ENCODE data around the gene TMEM131L.
A peak's percentile ranks its signal among the peaks of the same experiment; 100 is the strongest.

The TMEM131L gene

GRCh38 chr4:153576443-153576774, 110.2 kb downstream of the TMEM131L start:
- no peak for TF ChIP-seq EZH2phosphoT487 (IDR thresholded peaks at IDR 0.05; ENCODE audit: borderline replicate concordance, low read length)
- TF ChIP-seq CTCF (IDR thresholded peaks at IDR 0.05; ENCODE audit: low read depth, low read length, poor library complexity, severe bottlenecking) = no peak
- Histone ChIP-seq H3K27me3 (ENCODE audit: control insufficient read depth, low read length) (no peaks in the 10 kb centered on the region), H3K36me3 (ENCODE audit: control insufficient read depth, low read length) (peaks cover 88% of the 10 kb centered on the region), H3K4me2 (ENCODE audit: low read length) (no peak overlapping the region), H3K4me3 (ENCODE audit: low read length) (no peak overlapping the region), H3F3A (ENCODE audit: control insufficient read depth, insufficient read depth) (peaks cover 57% of the 10 kb centered on the region), H3K79me2 (ENCODE audit: control insufficient read depth, low read length) (peaks cover 92% of the 10 kb centered on the region), H3K4me1 (ENCODE audit: control insufficient read depth, low read length) (peaks cover 92% of the 10 kb centered on the region), H4K20me1 (ENCODE audit: control insufficient read depth, insufficient read depth, low read depth, low read length) (peaks cover 17% of the 10 kb centered on the region), H3K27ac (ENCODE audit: low read depth, low read length) (peak overlapping the region; percentile 83), H3K9me3 (ENCODE audit: control insufficient read depth, insufficient read depth, low read length) (no peaks in the 10 kb centered on the region), H3K9me2 (replicated peaks; ENCODE audit: control insufficient read depth, low read length) (no peaks in the 10 kb centered on the region)

- Histone ChIP-seq H3K4me1 (ENCODE audit: control insufficient read depth, low read length) (peaks cover 92% of the 10 kb centered on the region), H3K4me2 (ENCODE audit: low read length) (peak overlapping the region; percentile 22; the same call in 1 of the 2 replicates), H3K9me2 (replicated peaks; ENCODE audit: control insufficient read depth, low read length) (no peaks in the 10 kb centered on the region), H3K27ac (ENCODE audit: low read depth, low read length) (peak overlapping the region; percentile 83), H4K20me1 (ENCODE audit: control insufficient read depth, insufficient read depth, low read depth, low read length) (peaks cover 17% of the 10 kb centered on the region), H3K27me3 (ENCODE audit: control insufficient read depth, low read length) (no peaks in the 10 kb centered on the region), H3F3A (ENCODE audit: control insufficient read depth, insufficient read depth) (peaks cover 57% of the 10 kb centered on the region), H3K9me3 (ENCODE audit: control insufficient read depth, insufficient read depth, low read length) (no peaks in the 10 kb centered on the region), H3K36me3 (ENCODE audit: control insufficient read depth, low read length) (peaks cover 88% of the 10 kb centered on the region), H3K4me3 (ENCODE audit: low read length) (no peak overlapping the region), H3K79me2 (ENCODE audit: control insufficient read depth, low read length) (peaks cover 92% of the 10 kb centered on the region)
- TF ChIP-seq EZH2phosphoT487 (IDR thresholded peaks at IDR 0.05; ENCODE audit: borderline replicate concordance, low read length) (no peak), CTCF (IDR thresholded peaks at IDR 0.05; ENCODE audit: low read depth, low read length, poor library complexity, severe bottlenecking) (no peak)
These were observed 110.9 kb downstream of the TMEM131L start for GRCh38 chr4:153577053-153577452.

GRCh38 chr4:153579410-153579809, 113.2 kb downstream of the TMEM131L start:
- H3K4me1 ChIP-seq (ENCODE audit: control insufficient read depth, low read length) = peaks cover 83% of the 10 kb centered on the region
- H3K27ac ChIP-seq (ENCODE audit: low read depth, low read length) = peak overlapping the region; percentile 42
- H3K4me2 ChIP-seq (ENCODE audit: low read length) = peak overlapping the region; percentile 20; the same call in 1 of the 2 replicates
- no peaks in the 10 kb centered on the region for H3K27me3 ChIP-seq (ENCODE audit: control insufficient read depth, low read length)
- TF ChIP-seq EZH2phosphoT487 (IDR thresholded peaks at IDR 0.05; ENCODE audit: borderline replicate concordance, low read length) (no peak), CTCF (IDR thresholded peaks at IDR 0.05; ENCODE audit: low read depth, low read length, poor library complexity, severe bottlenecking) (no peak)
- H3K36me3 ChIP-seq (ENCODE audit: control insufficient read depth, low read length) = peaks cover 89% of the 10 kb centered on the region
- peaks cover 60% of the 10 kb centered on the region for H3F3A ChIP-seq (ENCODE audit: control insufficient read depth, insufficient read depth)
- H3K4me3 ChIP-seq (ENCODE audit: low read length) = no peak overlapping the region
- no peaks in the 10 kb centered on the region for H3K9me2 ChIP-seq (replicated peaks; ENCODE audit: control insufficient read depth, low read length)
- no peaks in the 10 kb centered on the region for H3K9me3 ChIP-seq (ENCODE audit: control insufficient read depth, insufficient read depth, low read length)
- H4K20me1 ChIP-seq (ENCODE audit: control insufficient read depth, insufficient read depth, low read depth, low read length) = peaks cover 19% of the 10 kb centered on the region
- peaks cover 92% of the 10 kb centered on the region for H3K79me2 ChIP-seq (ENCODE audit: control insufficient read depth, low read length)
